Measurements from ENCODE around the gene CLDN10. TPM values are rescaled to one million over a fixed set of nuclear protein-coding genes. Genes with fewer than 3 reads are reported as not detected.

The CLDN10 gene
- total and polyA plus RNA-seq, 2 donors (not counting 1 experiment from before 2014, with no cell fraction given) = not detected

DNA sequence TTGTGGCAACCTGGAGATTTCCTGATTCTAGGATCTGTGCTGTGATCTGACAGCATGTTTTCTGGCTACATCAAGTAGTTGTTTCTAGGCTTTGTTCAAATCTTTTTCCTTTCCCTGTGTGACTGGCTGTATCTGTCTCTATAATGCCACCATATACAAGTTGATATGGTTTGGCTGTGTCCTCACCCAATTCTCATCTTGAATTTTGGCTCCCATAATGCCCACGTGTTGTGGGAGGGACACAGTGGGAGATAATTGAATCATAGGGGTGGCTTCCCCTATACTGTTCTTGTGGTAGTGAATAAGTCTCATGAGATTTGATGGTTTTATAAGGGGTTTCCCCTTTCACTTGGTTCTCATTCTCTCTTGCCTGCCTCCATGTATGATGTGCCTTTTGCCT lies 24.6 kb upstream of the CLDN10 start:
- Histone ChIP-seq H3K9ac (ENCODE audit: low read length) (no peak overlapping the region), H3K27ac (ENCODE audit: low read length in 2 of 2) (no peak overlapping the region), H4K20me1 (ENCODE audit: control insufficient read depth, insufficient read depth, low read length, poor library complexity, severe bottlenecking) (no peaks in the 10 kb centered on the region), H3K4me2 (replicated peaks; ENCODE audit: low read depth, low read length, poor library complexity, severe bottlenecking) (no peak overlapping the region), H3K4me1 (ENCODE audit: control insufficient read depth in 2 of 2, insufficient read depth in 2 of 2, low read length in 2 of 2) (no peaks in the 10 kb centered on the region), H3K36me3 (replicated peaks in 1 of 2; ENCODE audit: control extremely low read depth in 1 of 2, control insufficient read depth in 1 of 2, extremely low read depth in 1 of 2, insufficient read depth in 2 of 2, low read length in 1 of 2) (no peaks in the 10 kb centered on the region), H3K4me3 (ENCODE audit: control extremely low read depth in 1 of 5, extremely low read depth in 1 of 5, insufficient read depth in 1 of 5, low read depth in 2 of 5, low read length in 4 of 5) (no peak overlapping the region), H3K9me3 (ENCODE audit: control extremely low read depth in 1 of 3, control insufficient read depth in 2 of 3, insufficient read depth in 1 of 3, low read length in 2 of 3) (no peaks in the 10 kb centered on the region), H3K27me3 (replicated peaks in 1 of 4; ENCODE audit: control extremely low read depth in 1 of 4, control insufficient read depth in 3 of 4, insufficient read depth in 4 of 4, low read length in 3 of 4) (peaks cover 0 to 3% (median 0%) of the 10 kb centered on the region in 4 experiments), H2AFZ (ENCODE audit: insufficient read depth, low read depth, low read length, poor library complexity, severe bottlenecking) (no peak overlapping the region), H3K79me2 (ENCODE audit: control insufficient read depth, insufficient read depth, low read length) (no peaks in the 10 kb centered on the region)
- TF ChIP-seq EZH2 (IDR thresholded peaks at IDR 0.05; ENCODE audit: borderline replicate concordance, insufficient read depth, low read depth, low read length, poor library complexity, severe bottlenecking) = no peak
- no peak for TF ChIP-seq CTCF (IDR thresholded peaks at IDR 0.05)
- Mint-ChIP-seq H3K27me3 (peaks cover 16% of the 10 kb centered on the region), H3K4me1 (no peaks in the 10 kb centered on the region), H3K27ac (no peak overlapping the region), H3K4me3 (no peak overlapping the region), H3K9me3 (ENCODE audit: insufficient read depth) (peaks cover 7% of the 10 kb centered on the region)
- CTCF ChIA-PET = no interaction called here
- no CpG with 5 or more reads among the region's 1 CpG for WGBS (ENCODE audit: insufficient coverage)
- DNase-seq (no peak), ATAC-seq (ENCODE audit: low read depth) (no peak)
- intact Hi-C loops (cut with micrococcal nuclease) = no loop called here
- POLR2A ChIA-PET = no interaction called here

- no peak overlapping the region for H3K9ac ChIP-seq (ENCODE audit: low read length)
- no peaks in the 10 kb centered on the region for H3K9me3 ChIP-seq (ENCODE audit: control extremely low read depth in 1 of 3, control insufficient read depth in 2 of 3, insufficient read depth in 1 of 3, low read length in 2 of 3)
- CTCF ChIA-PET = no interaction called here
- ATAC-seq (ENCODE audit: low read depth) (no peak), DNase-seq (no peak)
- Mint-ChIP-seq H3K9me3 (ENCODE audit: insufficient read depth) (peaks cover 7% of the 10 kb centered on the region), H3K27ac (no peak overlapping the region), H3K27me3 (peaks cover 18% of the 10 kb centered on the region), H3K4me3 (no peak overlapping the region), H3K4me1 (no peaks in the 10 kb centered on the region)
- intact Hi-C loops (cut with micrococcal nuclease) = no loop called here
- TF ChIP-seq CTCF (IDR thresholded peaks at IDR 0.05) = no peak
- no peak for TF ChIP-seq EZH2 (IDR thresholded peaks at IDR 0.05; ENCODE audit: borderline replicate concordance, insufficient read depth, low read depth, low read length, poor library complexity, severe bottlenecking)
- no peak overlapping the region for H2AFZ ChIP-seq (ENCODE audit: insufficient read depth, low read depth, low read length, poor library complexity, severe bottlenecking)
- H3K4me3 ChIP-seq (ENCODE audit: control extremely low read depth in 1 of 5, extremely low read depth in 1 of 5, insufficient read depth in 1 of 5, low read depth in 2 of 5, low read length in 4 of 5) = no peak overlapping the region
- no peaks in the 10 kb centered on the region for H3K36me3 ChIP-seq (replicated peaks in 1 of 2; ENCODE audit: control extremely low read depth in 1 of 2, control insufficient read depth in 1 of 2, extremely low read depth in 1 of 2, insufficient read depth in 2 of 2, low read length in 1 of 2)
- H3K27ac ChIP-seq (ENCODE audit: low read length in 2 of 2) = no peak overlapping the region
- 0% methylated on average over 3 of the region's 5 CpGs for WGBS (ENCODE audit: insufficient coverage)
- peaks cover 0 to 3% (median 0%) of the 10 kb centered on the region in 4 experiments for H3K27me3 ChIP-seq (replicated peaks in 1 of 4; ENCODE audit: control extremely low read depth in 1 of 4, control insufficient read depth in 3 of 4, insufficient read depth in 4 of 4, low read length in 3 of 4)
- H3K4me1 ChIP-seq (ENCODE audit: control insufficient read depth in 2 of 2, insufficient read depth in 2 of 2, low read length in 2 of 2) = no peaks in the 10 kb centered on the region
- no peaks in the 10 kb centered on the region for H3K79me2 ChIP-seq (ENCODE audit: control insufficient read depth, insufficient read depth, low read length)
- no peaks in the 10 kb centered on the region for H4K20me1 ChIP-seq (ENCODE audit: control insufficient read depth, insufficient read depth, low read length, poor library complexity, severe bottlenecking)
- no peak overlapping the region for H3K4me2 ChIP-seq (replicated peaks; ENCODE audit: low read depth, low read length, poor library complexity, severe bottlenecking)
- POLR2A ChIA-PET = no interaction called here
These were observed 22.3 kb upstream of the CLDN10 start for GRCh38 chr13:95530178-95530577.

All from B cell (primary cell).